Bronchial smooth muscle cell (primary cell): ENCODE results near the gene NCCRP1. TPM values are rescaled to one million over a fixed set of nuclear protein-coding genes. Genes with fewer than 3 reads are reported as not detected.

Experiments used
- total RNA-seq: library from RNA; depleted of rRNA; stranded (reverse); fragments of >200 nt; gene quantifications from 2 replicates; pipeline ENCODE4 v1.2.1, GENCODE V29; 2014

The NCCRP1 gene
- under 0.01 TPM in 1 of 2 replicates, not detected in the other for total RNA-seq

GRCh38 chr19:39196860-39197562 is at the start of gene NCCRP1:
TSS of gene NCCRP1 (plus strand) at chr19:39196964. CDS start at chr19:39196983, 19 bp downstream.

GRCh38 chr19:39203372-39204341 is 6.9 kb downstream of the NCCRP1 start, which contains the start of gene SYCN:
TSS of gene SYCN (minus strand) at chr19:39204263. CDS start at chr19:39204254, 9 bp downstream.

DNA sequence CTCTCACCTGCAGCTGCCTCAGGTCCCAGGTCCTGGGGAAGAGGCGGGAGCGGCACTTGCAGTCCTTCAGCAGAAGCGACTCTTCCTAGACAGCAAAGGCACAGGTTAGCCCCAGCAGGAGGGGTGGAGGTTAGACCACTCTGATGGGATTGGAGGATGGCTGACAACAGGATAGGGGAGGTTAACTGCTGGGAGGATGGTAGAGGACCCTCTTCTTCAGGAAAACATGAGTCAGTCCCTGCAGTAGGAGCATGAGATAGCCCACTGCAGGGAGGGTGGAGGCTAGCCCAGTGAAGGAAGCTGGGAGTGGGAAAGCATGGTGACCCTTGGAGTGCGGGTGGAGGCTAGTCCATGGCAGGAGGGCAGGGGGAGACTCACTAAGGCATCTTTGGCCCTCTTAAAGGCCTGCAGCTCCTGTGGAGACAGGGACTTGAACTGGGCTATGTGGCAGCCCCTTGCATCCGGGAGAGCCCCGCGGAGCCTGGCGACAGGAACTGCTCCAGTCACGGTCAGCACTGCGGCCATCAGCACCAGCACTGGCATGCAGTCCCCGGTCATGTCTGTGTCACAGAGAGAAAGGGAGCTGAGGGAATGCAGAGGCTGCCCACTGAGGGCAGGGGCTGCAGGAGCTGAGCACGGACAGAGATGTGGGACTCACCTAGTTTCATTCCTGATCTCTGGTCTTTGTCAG is 47.8 kb downstream of the NCCRP1 start, which contains the start of gene IFNL3:
Gene IFNL3, minus strand, starts transcription at position 597 of the 691 bp plus-strand sequence. Its CDS starts 39 bp downstream, at position 558.

GRCh38 chr19:39248806-39249205 is 52.0 kb downstream of the NCCRP1 start, which contains the start of gene IFNL4:
TSS of gene IFNL4 (minus strand) at chr19:39248856.

Other genes with a start within 250 kb of the NCCRP1 start
- 23.0 and 27.2 TPM in 2 replicates for gene FBXO17, start 221.2 kb upstream of the NCCRP1 start, total RNA-seq
- gene FBXO27, start 164.4 kb upstream of the NCCRP1 start, total RNA-seq, result 1.9 and 4.5 TPM in 2 replicates
- 0.16 and 0.17 TPM in 2 replicates for gene ACP7, start 112.6 kb upstream of the NCCRP1 start, total RNA-seq
- gene PAK4, start 71.2 kb upstream of the NCCRP1 start, total RNA-seq, result 5.2 and 6.2 TPM in 2 replicates
- not detected in 2 replicates for gene SYCN, start 7.3 kb downstream of the NCCRP1 start, total RNA-seq
- not detected in 2 replicates for gene IFNL3, start 48.0 kb downstream of the NCCRP1 start, total RNA-seq
- not detected in 2 replicates for gene IFNL4, start 51.9 kb downstream of the NCCRP1 start, total RNA-seq
- gene IFNL2, start 71.4 kb downstream of the NCCRP1 start, total RNA-seq, result not detected in 2 replicates
- gene IFNL1, start 99.4 kb downstream of the NCCRP1 start, total RNA-seq, result not detected in 2 replicates
- gene LRFN1, start 123.9 kb downstream of the NCCRP1 start, total RNA-seq, result under 0.01 TPM in 2 replicates
- 0.32 and 0.60 TPM in 2 replicates for gene GMFG, start 139.1 kb downstream of the NCCRP1 start, total RNA-seq
- gene SAMD4B, start 145.5 kb downstream of the NCCRP1 start, total RNA-seq, result 38.6 and 53.2 TPM in 2 replicates
- gene PAF1, start 194.1 kb downstream of the NCCRP1 start, total RNA-seq, result 57.8 and 61.7 TPM in 2 replicates
- gene MED29, start 194.4 kb downstream of the NCCRP1 start, total RNA-seq, result 12.8 and 19.1 TPM in 2 replicates
- 2.4 and 3.0 TPM in 2 replicates for gene ZFP36, start 209.9 kb downstream of the NCCRP1 start, total RNA-seq
- gene PLEKHG2, start 215.7 kb downstream of the NCCRP1 start, total RNA-seq, result 11.0 and 23.0 TPM in 2 replicates
- 96.1 and 102 TPM in 2 replicates for gene RPS16, start 239.0 kb downstream of the NCCRP1 start, total RNA-seq
- gene SUPT5H, start 248.6 kb downstream of the NCCRP1 start, total RNA-seq, result 70.6 and 85.5 TPM in 2 replicates